WTC11 (cell line): Measurements from ENCODE around the gene HRG. TPM values are rescaled to one million over a fixed set of nuclear protein-coding genes. Genes with fewer than 3 reads are reported as not detected.

Experiments
- ATAC-seq: fragments of 200-7000 bp; cut with Tn5 transposase; 2 replicates; pipeline ENCODE4 v1.10.0; 2021; ENCODE audit warnings: mild to moderate bottlenecking, moderate library complexity
- CTCF ChIA-PET: fragments of 300-600 bp; sonication (Branson Sonifier 250); formaldehyde crosslinking; loops from one replicate; lab custom pipeline; 2021; ENCODE audit warnings: antibody characterized with exemption; lab: Charles Lee
- POLR2A ChIA-PET: fragments of 350-600 bp; sonication (Branson Sonifier 250); formaldehyde crosslinking; loops from one replicate; lab custom pipeline; 2021; ENCODE audit warnings: antibody characterized with exemption; lab: Charles Lee
- DNase-seq: peaks from one replicate; pipeline ENCODE4 v3.0.0; 2021; ENCODE audit warnings: low spot score
- H3K27ac Mint-ChIP-seq: 2 replicates; pipeline ENCODE4 v1.8.0; 2021; ENCODE audit warnings: mixed read lengths
- H3K27me3 Mint-ChIP-seq: 2 replicates; pipeline ENCODE4 v1.8.0; 2021; ENCODE audit warnings: low read depth, mild to moderate bottlenecking, moderate library complexity, mixed read lengths
- H3K36me3 Mint-ChIP-seq: 2 replicates; pipeline ENCODE4 v1.8.0; 2021; ENCODE audit warnings: mixed read lengths
- H3K4me1 Mint-ChIP-seq: 2 replicates; pipeline ENCODE4 v1.8.0; 2022; ENCODE audit warnings: mixed read lengths
- H3K4me3 Mint-ChIP-seq: 2 replicates; pipeline ENCODE4 v1.8.0; 2021; ENCODE audit warnings: mild to moderate bottlenecking, moderate library complexity, mixed read lengths
- H3K9me3 Mint-ChIP-seq: 2 replicates; pipeline ENCODE4 v1.8.0; 2021; ENCODE audit warnings: mixed read lengths
- E2F1 ChIP-seq: sonication (generic); formaldehyde crosslinking; IDR thresholded peaks from 2 replicates; pipeline ENCODE4 v1.8.0; 2022; ENCODE audit warnings: mild to moderate bottlenecking, missing genetic modification reagents
- GABPB1 ChIP-seq: sonication (generic); formaldehyde crosslinking; IDR thresholded peaks from 2 replicates; pipeline ENCODE4 v1.8.1; 2023; ENCODE audit warnings: mild to moderate bottlenecking, missing genetic modification reagents
- KAT7 ChIP-seq: sonication (generic); formaldehyde crosslinking; IDR thresholded peaks from 2 replicates; pipeline ENCODE4 v1.8.1; 2023; ENCODE audit warnings: missing genetic modification reagents, mild to moderate bottlenecking, borderline replicate concordance
- MLX ChIP-seq: sonication (generic); formaldehyde crosslinking; IDR thresholded peaks from 2 replicates; pipeline ENCODE4 v1.8.1; 2023; ENCODE audit warnings: mild to moderate bottlenecking, missing genetic modification reagents, moderate library complexity
- NFYB ChIP-seq: sonication (generic); formaldehyde crosslinking; conservative IDR thresholded peaks from 2 replicates; pipeline ENCODE4 v1.8.0; 2022; ENCODE audit warnings: low read depth, missing genetic modification reagents
- NR3C1 ChIP-seq: sonication (generic); formaldehyde crosslinking; conservative IDR thresholded peaks from 2 replicates; pipeline ENCODE4 v1.8.1; 2023; ENCODE audit warnings: low read depth, mild to moderate bottlenecking, missing genetic modification reagents
- PRDM15 ChIP-seq: sonication (generic); formaldehyde crosslinking; IDR thresholded peaks from 2 replicates; pipeline ENCODE4 v1.8.0; 2022; ENCODE audit warnings: missing genetic modification reagents
- PREB ChIP-seq: sonication (generic); formaldehyde crosslinking; IDR thresholded peaks from 2 replicates; pipeline ENCODE4 v1.8.1; 2022; ENCODE audit warnings: mild to moderate bottlenecking, missing genetic modification reagents, moderate library complexity, borderline replicate concordance
- ZNF121 ChIP-seq: sonication (generic); formaldehyde crosslinking; IDR thresholded peaks from 2 replicates; pipeline ENCODE4 v1.8.0; 2023; ENCODE audit warnings: missing genetic modification reagents
- ZNF219 ChIP-seq: sonication (generic); formaldehyde crosslinking; IDR thresholded peaks from 2 replicates; pipeline ENCODE4 v1.8.0; 2023; ENCODE audit warnings: missing genetic modification reagents, mild to moderate bottlenecking, borderline replicate concordance
- ZNF263 ChIP-seq: sonication (generic); formaldehyde crosslinking; IDR thresholded peaks from 2 replicates; pipeline ENCODE4 v1.8.1; 2022; ENCODE audit warnings: low read depth, mild to moderate bottlenecking, moderate library complexity, missing genetic modification reagents
- ZNF281 ChIP-seq: sonication (generic); formaldehyde crosslinking; IDR thresholded peaks from 2 replicates; pipeline ENCODE4 v1.8.0; 2023; ENCODE audit warnings: mild to moderate bottlenecking, missing genetic modification reagents
- ZNF425 ChIP-seq: fragments of 250-450 bp; sonication (Bioruptor Pico); conservative IDR thresholded peaks from 2 replicates; pipeline ENCODE4 v1.9.0; 2021; ENCODE audit warnings: mild to moderate bottlenecking
- ZNF512 ChIP-seq: sonication (generic); formaldehyde crosslinking; IDR thresholded peaks from 2 replicates; pipeline ENCODE4 v1.8.1; 2022; ENCODE audit warnings: missing genetic modification reagents, borderline replicate concordance
- total RNA-seq: library from RNA; stranded (reverse); gene quantifications from 3 replicates; pipeline ENCODE4 v1.2.3, GENCODE V29; 2021

HRG gene
- total RNA-seq, 1 experiment from 2014 or later: 0.24 TPM

- Mint-ChIP-seq H3K4me3 (no peak within 1 kb of the TSS), H3K9me3 (peaks cover 5% of the 10 kb centered on the region), H3K27me3 (peaks cover 11% of the 10 kb centered on the region), H3K27ac (no peak within 1 kb of the TSS), H3K36me3 (no peaks in the 10 kb centered on the region), H3K4me1 (peaks cover 34% of the 10 kb centered on the region)
- ChIA-PET CTCF (interaction anchor here (1.0 to 1.2 kb wide), 2 partner anchors 22 to 25 kb away, joined by 4 to 6 read pairs; no protein-coding TSS in a partner anchor), POLR2A (no interaction called here)
- TF ChIP-seq PREB (CRISPR knock-in tag) (no peak), MLX (CRISPR knock-in tag) (no peak), PRDM15 (CRISPR knock-in tag) (no peak), ZNF281 (CRISPR knock-in tag) (no peak), ZNF263 (CRISPR knock-in tag) (no peak), ZNF219 (CRISPR knock-in tag) (no peak), E2F1 (CRISPR knock-in tag) (no peak), NR3C1 (CRISPR knock-in tag) (no peak), GABPB1 (CRISPR knock-in tag) (no peak), KAT7 (CRISPR knock-in tag) (no peak), NFYB (CRISPR knock-in tag) (no peak), ZNF121 (CRISPR knock-in tag) (no peak), ZNF425 (CRISPR knock-in tag) (no peak), ZNF512 (CRISPR knock-in tag) (no peak)
- ATAC-seq (no peak), DNase-seq (no peak)
Measured at GRCh38 chr3:186639778-186640472, 25.9 kb upstream of the HRG start, which contains the start of gene FETUB. TSS of gene FETUB (plus strand) at chr3:186640399. CDS start at chr3:186640461, 62 bp downstream.
